ENCODE data around the gene XPNPEP2.

GRCh38 chrX:129748305-129748704 is 9.5 kb downstream of the XPNPEP2 start:
- no peak for TF ChIP-seq EZH2phosphoT487 (IDR thresholded peaks at IDR 0.05; ENCODE audit: insufficient read depth, low read depth)
- TF ChIP-seq EZH2 (IDR thresholded peaks at IDR 0.05; ENCODE audit: insufficient read depth, poor library complexity, severe bottlenecking): no peak
